Measurements from ENCODE around the gene RUSC2.
"Not testable (repeated sequence)": the region's sequence is repeated elsewhere in the genome, so short reads cannot be mapped to it uniquely, and the experiment has no call there.

The RUSC2 gene

GRCh38 chr9:35489313-35490154 lies at the start of gene RUSC2:
Gene RUSC2, plus strand, starts transcription at chr9:35490111. Its CDS starts 56,411 bp downstream, at chr9:35546522.
- peak; percentile 57 for DNase-seq

- no peak for DNase-seq
Measured at GRCh38 chr9:35446012-35446411, 43.9 kb upstream of the RUSC2 start.

- no peak for DNase-seq
Measured at GRCh38 chr9:35448496-35448895, 41.4 kb upstream of the RUSC2 start.

- DNase-seq = no peak
Measured at GRCh38 chr9:35452481-35452880, 37.4 kb upstream of the RUSC2 start.

GRCh38 chr9:35453786-35454185 lies 36.1 kb upstream of the RUSC2 start:
- DNase-seq = no peak

GRCh38 chr9:35464141-35465025 lies 25.5 kb upstream of the RUSC2 start:
- DNase-seq = no peak

- DNase-seq = no peak
Measured at GRCh38 chr9:35470340-35470739, 19.6 kb upstream of the RUSC2 start.

GRCh38 chr9:35470894-35471293 lies 19.0 kb upstream of the RUSC2 start:
- no peak for DNase-seq

- no peak for DNase-seq
Measured at GRCh38 chr9:35476596-35476995, 13.3 kb upstream of the RUSC2 start.

- peak; percentile 72 for DNase-seq
Measured at GRCh38 chr9:35477211-35477855, 12.6 kb upstream of the RUSC2 start.

GRCh38 chr9:35478871-35479270 lies 11.0 kb upstream of the RUSC2 start:
- no peak for DNase-seq

GRCh38 chr9:35481347-35481975 lies 8.4 kb upstream of the RUSC2 start:
- no peak for DNase-seq

GRCh38 chr9:35482071-35482470 lies 7.8 kb upstream of the RUSC2 start:
- no peak for DNase-seq

GRCh38 chr9:35484406-35484805 lies 5.5 kb upstream of the RUSC2 start:
- DNase-seq = no peak

- no peak for DNase-seq
Measured at GRCh38 chr9:35487081-35487480, 2.8 kb upstream of the RUSC2 start.

GRCh38 chr9:35488021-35488420 lies 1.9 kb upstream of the RUSC2 start:
- no peak for DNase-seq

- DNase-seq = no peak
Measured at GRCh38 chr9:35488566-35489312, 1.2 kb upstream of the RUSC2 start.

GRCh38 chr9:35490155-35490909 lies 421 bp downstream of the RUSC2 start:
- DNase-seq = no peak

GRCh38 chr9:35490910-35491465 lies 1.1 kb downstream of the RUSC2 start:
- DNase-seq = no peak

GRCh38 chr9:35493119-35493518 lies 3.2 kb downstream of the RUSC2 start:
- not testable (repeated sequence) for DNase-seq

- DNase-seq = no peak
Measured at GRCh38 chr9:35495984-35496383, 6.1 kb downstream of the RUSC2 start.
